Stimulated activated CD4-positive, alpha-beta T cell treated with anti-CD3 and anti-CD28 coated beads, Interleukin-12 subunit alpha, Interleukin-12 subunit beta, amount 100 ng/mL, for 4 hours (primary cell): ENCODE results near the gene KLHL30.

Experiments used
- DNase-seq: peaks from one replicate; pipeline ENCODE4 v3.0.0-alpha.2; 2020

Gene KLHL30, protein sequence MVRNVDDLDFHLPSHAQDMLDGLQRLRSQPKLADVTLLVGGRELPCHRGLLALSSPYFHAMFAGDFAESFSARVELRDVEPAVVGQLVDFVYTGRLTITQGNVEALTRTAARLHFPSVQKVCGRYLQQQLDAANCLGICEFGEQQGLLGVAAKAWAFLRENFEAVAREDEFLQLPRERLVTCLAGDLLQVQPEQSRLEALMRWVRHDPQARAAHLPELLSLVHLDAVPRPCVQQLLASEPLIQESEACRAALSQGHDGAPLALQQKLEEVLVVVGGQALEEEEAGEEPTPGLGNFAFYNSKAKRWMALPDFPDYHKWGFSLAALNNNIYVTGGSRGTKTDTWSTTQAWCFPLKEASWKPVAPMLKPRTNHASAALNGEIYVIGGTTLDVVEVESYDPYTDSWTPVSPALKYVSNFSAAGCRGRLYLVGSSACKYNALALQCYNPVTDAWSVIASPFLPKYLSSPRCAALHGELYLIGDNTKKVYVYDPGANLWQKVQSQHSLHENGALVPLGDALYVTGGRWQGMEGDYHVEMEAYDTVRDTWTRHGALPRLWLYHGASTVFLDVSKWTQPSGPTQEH

DNA sequence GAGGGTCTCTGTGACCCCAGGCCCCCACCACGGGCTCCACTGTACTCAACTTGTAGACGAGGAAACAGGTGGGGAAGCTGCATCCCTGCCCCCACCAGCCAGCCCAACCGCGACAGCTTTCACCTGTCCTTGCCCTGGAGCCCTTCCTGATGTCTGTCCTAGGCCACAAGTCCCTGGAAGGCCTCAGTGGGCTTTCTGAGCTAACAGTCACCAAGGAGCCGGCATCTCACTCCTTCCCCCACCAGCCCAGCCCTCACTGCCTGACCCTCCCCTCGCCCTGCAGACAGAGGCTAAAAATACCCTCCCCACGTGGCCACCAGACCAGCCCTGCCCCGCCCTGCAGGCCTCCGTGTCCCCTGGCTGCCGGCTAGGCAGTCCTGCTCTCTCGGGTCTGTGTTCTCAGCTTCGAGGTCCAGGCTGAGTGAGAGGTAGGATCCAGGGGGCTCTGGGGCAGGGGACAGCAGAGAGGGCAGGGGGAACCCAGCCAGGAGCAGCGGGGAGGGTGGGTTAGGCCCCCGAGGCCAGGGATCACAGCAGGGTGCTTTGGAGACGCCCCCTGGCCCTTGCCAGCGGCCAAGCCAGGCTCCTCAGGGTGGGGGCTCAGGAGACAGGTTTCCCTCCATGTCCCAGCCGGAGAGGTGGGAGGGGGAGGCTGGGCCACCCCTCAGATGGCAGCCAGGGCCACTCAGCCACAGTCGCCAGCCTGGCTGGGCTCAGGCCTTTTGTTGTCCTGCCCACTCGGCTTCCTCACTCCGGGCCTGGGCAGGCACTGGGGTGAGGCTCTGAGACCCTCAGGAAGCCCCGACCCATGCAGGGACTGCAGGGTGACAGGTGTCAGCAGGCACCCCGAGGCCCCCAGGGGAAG lies at the start of gene KLHL30:
Gene KLHL30 (plus strand): TSS at position 338 of the 865 bp plus-strand sequence. CDS start 2,087 bp downstream, outside the sequence.
- DNase-seq: no peak

DNA sequence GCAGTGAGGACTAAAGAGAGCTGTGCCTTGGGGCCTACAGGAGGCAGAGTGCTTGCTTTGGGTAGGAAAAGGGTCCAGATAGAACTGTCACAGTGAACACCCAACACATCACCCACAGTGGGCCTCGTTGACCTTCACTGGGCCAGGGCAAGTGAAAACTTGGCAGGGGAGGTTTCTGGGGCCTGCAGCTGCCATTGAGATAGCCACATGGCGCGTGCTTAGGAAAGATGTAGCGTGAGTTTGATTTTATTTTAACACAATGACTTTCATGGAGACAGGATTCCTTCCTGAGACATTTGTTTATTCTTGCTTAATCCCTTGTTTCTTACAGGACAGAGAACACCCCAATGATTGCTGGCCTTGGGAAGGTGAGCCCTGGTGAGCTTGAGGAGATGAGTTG lies 47.6 kb upstream of the KLHL30 start:
- DNase-seq: no peak

DNA sequence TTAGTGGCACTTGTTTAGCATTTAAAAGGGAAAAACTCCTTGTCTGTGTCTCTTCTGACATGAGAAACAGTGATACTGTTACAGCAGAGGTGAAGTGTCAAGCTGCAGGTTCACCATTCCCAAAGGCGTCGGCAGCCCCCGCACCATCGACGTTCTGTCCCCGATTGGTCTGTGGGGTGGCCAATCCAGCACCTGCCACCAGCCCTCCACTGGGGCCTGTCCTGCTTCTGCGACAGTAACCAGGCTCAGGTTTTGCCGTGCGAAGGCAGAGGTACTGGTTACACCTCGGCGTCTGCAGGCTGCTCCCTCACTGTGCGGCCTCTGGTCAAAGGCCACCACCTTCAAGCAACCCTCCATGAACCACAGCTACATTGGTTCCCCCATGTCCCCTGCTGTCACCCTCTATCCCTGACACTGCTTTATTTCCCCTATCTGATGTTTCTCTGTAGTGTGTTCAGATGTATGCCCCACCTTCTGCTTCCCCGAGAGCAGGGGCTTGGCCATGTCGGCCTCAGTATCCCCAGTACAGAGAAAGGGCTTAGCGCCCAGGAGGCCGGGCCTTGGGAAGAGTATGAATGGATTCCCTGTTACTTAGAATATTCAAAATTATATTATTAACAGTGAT lies 46.9 kb upstream of the KLHL30 start:
- no peak for DNase-seq

DNA sequence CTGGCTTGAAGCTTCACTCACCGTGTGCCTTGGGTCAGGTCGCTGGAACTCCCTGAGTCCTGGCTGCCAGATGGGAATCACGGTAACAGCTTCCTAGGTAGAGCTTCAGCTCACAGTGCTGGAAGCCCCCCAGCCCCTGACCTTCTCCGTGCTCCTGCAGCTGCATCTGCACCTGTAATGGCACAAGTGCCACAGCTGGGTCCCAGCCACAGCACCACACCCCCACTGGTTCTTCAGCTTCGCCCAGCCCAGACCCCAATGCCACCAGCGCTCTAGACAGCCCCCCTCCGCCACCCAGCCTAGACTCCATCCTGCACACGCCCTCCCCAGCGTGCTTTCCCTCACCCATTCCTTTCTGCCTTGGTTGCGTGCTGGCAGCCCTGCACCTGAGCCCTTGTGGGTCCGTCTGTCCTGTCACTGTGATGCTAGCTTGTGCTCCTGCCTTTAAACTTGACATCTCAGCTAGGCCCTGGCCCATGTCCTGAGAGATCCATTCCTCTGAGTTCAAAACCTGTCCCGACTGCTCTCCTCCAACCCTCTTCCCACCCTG lies 45.9 kb upstream of the KLHL30 start:
- DNase-seq: no peak

DNA sequence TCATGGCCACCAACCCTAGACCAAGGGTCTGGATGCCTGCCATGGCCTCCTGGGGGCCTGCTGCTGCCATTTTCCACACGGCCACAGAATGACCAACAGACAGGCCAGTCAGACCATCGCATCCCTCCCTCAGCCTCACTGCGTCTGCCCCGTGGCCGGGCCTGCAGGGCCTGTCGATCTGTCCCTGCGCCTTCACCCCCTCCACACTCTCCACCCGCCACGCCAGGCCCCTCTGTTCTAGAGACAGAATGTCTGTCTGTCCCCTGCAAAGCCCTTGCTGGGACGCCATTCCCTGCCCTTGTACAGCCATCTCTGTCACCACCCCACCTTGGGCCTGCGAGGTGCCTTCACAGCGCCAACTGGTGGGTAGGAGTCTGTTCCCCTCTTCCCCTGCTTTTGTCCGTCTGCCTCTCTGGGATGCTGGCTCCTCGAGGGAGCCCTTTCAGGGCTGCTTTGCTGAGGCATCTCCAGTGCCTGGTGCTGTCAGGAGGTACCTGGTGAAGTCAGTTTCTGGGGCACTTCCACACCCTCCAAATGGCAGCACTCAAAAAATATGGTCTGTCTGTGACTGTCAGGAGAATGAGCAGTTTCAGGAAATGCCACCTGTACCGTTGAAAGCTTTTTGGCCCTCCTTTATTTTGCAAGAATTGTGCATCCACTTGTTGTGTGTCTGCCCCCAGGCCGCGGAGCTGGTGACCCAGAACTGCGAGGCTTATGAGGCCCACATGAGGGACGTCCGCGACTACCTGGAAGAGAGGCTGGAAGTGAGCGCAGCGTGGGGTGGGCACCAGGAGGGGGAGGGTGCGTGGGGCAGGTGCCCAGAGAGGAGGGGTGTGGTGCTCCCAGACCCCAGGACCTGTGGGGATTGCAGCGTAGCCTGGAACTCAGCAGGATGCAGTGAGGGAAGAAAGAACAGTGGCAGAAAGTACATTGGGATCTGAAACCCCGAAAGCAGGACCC lies 45.0 kb upstream of the KLHL30 start:
- DNase-seq: no peak

DNA sequence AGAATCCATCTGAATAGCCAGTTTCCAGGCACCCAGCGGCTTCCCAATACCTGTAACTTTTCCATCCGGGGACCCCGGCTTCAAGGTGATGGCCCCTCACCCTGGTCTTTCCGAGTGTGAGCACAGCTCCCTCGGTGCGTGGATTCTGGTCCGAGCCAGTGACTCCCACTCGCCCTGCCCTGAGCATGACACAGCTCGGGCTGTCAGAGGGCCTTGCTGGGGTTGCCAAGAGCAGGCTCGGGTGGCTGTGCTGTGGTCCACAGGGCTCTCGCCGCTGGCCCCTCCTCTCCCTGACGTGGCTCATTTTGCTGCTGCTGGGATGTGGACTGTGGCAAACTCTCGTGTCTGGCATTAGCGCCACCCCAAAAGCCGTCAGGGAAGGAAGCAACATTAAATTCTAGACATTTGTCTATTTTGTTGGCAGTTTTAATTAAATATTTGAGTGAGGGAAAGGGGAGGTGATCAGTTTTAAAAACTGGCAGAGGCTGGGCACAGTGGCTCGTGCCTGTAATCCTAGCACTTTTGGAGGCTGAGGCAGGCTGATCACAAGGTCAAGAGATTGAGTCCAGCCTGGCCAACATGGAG lies 43.9 kb upstream of the KLHL30 start:
- no peak for DNase-seq

DNA sequence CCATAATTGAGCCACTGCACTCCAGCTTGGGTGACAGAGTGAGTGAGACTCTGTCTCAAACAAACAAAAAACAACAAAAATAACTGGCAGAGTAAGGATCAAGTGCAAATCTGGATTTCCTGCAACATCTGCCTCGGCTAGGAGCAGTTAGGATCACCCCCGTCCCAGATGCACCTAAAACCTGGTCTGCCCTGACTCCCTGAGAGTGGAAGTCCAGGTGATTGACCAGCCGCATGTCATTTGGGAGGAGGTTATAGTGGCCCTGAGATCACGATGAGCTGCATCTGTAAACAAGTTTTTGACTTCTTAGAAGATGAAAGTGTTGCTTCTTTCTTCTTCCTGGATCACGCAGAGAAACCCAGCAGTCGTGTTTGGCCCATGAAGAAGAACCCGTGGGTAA lies 43.3 kb upstream of the KLHL30 start:
- no peak for DNase-seq

DNA sequence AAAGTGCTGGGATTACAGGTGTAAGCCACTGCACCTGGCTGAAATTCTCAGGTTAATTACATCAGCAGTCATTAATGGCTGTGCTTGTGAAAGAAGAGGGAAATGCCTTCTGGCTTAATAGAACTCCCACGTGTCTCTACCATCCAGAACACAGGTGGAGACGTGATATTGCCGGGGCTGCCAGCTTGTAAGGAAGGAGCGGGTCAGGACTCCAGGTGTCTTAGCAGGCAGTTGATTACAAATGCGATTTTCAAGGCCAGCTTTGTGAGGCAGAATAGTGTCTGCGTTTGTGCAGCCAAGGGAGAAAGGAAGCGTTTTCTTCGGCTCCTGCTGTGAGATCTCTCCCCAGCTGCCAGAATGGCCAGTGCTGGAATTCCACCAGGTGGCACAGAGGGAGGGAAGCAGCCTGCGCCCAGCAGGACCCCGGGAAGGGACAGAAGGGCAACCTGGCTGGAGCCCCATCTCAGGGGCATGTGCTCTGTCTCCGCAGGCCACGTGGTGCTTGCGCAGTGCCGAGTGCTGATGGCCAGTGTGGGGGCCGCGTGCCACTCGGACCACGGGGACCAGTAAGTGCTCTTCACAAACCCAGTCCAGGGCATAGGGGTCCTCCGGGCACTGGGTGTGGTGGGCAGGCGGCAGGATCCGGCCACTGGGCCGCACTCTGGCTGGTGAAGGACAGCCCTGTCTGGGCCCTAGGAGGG lies 42.0 kb upstream of the KLHL30 start:
- no peak for DNase-seq

DNA sequence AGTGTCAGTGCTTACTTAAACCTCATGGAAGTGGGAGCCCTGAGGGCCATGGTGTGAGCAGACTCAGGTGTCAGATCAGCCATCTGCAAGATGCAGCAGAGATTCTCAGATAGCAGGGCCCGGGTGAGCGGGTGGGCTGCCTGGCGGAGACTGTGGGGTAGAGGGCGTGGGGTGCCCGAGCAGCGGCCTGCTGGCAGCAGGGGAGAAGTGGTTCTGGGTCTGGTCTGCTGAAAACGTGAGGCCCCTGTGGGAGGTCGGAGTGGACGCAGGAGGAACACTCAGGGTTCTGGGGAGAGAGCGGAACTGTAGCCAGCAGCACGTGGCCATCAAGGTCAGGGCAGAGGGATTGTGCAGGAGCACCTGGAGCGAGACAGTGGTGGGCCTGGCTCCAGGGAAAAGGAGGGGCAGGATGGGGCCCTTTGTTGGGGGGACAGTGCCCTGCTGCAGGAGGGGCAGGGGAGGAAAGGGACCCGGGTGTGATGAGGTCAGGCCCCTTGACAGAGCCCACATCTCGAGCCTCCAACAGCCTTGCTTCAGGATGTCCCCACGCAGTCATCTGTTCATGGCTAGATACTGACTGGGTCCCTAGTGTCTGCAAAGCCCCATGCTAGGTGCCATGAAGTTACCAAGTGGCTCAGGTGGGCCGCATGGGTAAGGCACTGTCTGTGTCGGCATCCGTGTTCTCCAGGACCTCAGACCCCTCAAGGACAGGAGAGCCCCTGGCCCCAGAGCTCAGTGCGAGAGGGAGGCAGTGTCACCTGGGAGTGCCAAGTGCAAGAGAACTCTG lies 41.1 kb upstream of the KLHL30 start:
- DNase-seq: no peak

DNA sequence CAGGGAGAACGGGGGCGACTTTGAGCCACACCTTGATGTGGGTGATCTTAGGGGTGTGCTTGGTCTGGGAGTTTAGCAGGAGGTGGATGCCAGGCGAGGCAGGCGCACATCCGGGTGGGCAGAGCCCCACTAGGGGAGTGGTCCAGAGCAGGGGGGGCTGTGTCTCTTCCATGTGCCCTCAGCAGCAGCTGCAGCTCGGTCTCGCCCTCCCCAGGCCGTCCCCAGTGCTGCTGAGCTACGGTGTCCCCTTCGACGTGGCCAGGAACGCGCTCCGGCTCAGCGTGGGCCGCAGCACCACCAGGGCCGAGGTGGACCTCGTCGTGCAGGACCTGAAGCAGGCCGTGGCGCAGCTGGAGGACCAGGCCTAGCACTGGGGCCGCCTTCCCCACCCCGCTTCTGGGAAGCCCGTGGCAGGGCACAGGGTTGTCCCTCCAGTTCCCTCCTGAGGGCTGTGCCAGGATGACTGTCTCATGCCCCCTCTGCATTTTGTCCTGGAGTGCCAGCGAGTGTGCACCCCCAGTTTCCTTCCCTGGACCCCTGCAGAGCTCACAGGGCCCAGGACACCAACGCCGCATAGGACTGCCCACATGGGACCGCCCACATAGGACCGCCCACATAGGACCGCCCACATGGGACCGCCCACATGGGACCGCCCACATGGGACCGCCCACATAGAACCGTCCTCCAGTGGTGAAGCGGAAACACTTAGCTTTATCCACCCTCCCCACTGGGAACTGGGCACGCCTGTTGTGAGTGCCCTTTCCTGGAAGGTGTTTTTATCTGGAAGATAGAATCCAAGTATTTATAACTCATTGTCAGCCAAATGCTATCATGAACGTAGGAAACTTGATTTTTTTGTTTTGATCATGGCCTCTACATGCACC lies 40.2 kb upstream of the KLHL30 start:
- no peak for DNase-seq

DNA sequence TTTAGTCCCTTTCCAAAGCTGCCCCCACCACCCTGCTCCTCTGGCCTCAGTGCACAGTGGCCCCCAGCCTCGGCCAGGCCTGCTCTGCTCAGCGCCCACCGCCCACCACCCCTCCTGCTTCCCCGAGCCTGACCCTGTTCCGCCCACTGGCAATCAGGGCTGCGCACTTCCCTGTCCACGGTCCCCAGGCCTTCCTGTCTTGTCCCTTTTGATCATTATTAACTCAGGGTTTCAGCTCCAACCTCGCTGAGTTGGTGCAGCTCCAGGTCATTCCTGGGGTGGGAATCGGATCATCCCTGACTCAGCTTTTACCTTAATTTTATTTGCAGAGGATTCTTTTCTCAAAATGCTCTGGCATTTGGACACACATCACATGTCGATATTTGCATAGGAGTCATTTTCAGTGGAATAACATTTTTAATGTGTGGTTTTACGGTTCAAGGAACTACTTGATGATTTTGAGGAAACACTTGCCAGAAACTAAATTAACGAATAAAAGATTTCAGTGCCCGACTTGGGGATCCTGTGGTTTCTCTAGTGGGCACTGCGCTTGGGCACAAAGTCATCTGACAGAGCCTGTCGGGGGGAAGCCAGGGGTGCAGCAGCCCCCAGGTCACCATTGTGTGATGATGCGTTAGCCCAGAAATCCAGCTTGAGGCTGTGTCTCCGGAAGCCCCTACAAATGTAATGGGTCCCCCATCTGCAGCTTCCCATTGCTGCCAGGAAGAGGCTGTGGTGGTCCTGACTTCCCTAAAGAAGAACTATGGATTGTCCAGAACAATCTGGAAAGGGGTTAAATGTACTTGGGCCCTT lies 39.4 kb upstream of the KLHL30 start:
- no peak for DNase-seq

DNA sequence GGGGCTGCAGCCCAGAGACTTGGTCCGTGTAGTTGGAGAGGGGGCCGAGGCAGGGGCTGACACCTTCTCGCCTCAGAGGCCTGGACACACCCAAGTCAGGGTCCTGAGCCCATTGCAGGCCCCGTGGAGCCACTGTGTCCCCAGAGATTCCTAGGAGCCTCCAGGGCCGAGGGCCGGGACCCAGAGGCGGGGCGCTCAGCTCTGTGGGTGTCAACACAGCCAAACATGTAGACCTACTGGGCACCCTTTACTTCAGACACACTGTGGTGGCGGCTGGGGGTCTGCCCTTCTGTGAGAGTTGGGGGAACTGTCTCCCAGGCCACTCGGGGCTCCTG lies 38.8 kb upstream of the KLHL30 start:
- DNase-seq: no peak

DNA sequence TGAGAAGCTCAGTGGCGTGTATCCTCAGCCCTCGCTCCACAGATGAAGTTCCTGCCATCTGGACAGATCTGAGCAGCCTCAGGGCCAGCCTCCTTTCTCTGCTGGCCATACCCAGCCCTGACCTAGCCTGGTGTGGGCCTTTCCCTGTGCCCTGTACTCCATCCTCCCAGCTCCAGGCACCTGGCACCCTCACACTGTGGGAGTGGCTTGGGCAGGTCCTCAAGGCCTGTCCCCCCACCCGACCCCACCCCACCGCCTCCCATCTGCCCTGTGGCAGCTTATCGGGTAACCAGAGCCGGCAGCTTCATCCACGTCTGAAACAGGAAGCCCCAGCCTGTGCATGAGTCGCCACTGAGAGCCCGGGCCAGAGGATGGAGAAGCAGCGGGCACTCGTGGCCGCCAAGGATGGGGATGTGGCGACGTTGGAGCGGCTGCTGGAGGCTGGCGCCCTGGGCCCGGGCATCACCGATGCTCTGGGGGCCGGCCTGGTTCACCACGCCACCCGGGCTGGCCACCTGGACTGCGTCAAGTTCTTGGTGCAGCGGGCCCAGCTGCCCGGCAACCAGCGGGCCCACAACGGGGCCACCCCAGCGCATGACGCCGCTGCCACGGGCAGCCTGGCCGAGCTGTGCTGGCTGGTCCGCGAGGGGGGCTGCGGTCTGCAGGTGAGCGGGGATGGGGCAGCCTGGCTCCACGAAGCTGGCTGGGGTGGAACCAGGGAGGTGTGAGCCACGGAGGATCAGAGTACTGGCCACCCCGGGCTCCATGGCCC lies 38.2 kb upstream of the KLHL30 start, which contains the start of gene ESPNL:
Gene ESPNL (plus strand): TSS at position 292 of the 772 bp plus-strand sequence. CDS start 80 bp downstream, at position 372.
- DNase-seq: no peak

DNA sequence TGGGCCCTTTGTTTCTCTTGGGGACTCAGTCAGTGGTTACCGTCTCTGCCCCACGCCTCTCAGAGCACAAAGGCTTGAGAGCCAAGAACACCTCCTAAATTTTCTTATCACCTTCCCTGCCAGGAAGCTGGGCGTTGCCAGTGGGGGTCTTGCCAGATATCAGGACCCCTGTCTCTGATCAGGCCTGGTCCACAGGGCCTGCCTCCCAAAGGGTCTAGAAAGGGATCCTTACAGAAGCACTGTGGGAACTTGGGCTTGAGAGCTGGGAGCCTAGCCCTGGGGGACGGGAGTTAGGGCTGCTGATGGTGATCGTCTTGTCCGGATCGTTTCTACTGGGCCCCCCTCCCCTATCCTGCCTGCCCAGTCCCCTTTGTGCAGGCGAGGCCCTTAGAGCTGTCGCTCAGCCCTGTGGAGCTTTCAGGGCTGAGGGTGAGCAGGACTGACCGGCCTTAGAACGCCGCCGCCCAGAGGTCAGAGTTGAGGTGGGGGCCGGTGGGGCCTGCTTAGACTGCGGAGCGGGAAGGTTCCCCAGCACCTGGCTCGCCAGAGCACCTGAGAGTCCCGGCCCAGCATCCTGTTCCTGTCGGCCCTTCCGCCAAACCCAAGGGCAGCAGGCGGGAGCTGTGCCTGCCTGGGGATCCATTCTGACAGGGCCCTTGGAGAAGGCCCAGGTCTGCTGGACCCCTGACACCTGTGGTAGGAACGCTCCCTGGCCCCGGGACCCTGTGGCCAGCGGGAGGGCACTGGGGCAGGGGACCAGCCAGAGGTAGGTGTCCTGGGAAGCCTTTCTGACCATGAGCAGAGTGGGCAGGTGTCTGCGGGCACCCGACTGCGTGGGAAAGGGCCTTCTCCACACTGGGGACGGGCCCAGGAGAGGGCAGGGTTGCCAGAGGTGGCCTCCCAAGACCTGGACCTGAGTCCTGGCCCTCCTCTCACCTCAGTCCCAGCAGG lies 37.4 kb upstream of the KLHL30 start:
- no peak for DNase-seq
